Fibroblast of lung (primary cell): Measurements from ENCODE around the gene TXLNB. TPM values are rescaled to one million over a fixed set of nuclear protein-coding genes. Genes with fewer than 3 reads are reported as not detected.

ENCODE experiments used
- DNase-seq, 2 donors: peaks; one replicate each; pipeline versions ENCODE4 v3.0.0 to v3.0.0-alpha.2; 2010; ENCODE audit warnings: low read depth in 2 of 2
- H2AFZ ChIP-seq: 2 replicates; pipeline ENCODE4 v1.5.1; 2012; ENCODE audit warnings: low read length, control low read depth, inconsistent platforms
- H3K27ac ChIP-seq: 2 replicates; pipeline ENCODE4 v1.5.1; 2011; ENCODE audit warnings: low read length, control low read depth; ENCODE audit not compliant: insufficient read depth
- H3K27me3 ChIP-seq: 2 replicates; pipeline ENCODE4 v1.5.1; 2011; ENCODE audit warnings: mild to moderate bottlenecking, low read length; ENCODE audit not compliant: control insufficient read depth, insufficient read depth
- H3K36me3 ChIP-seq: 2 replicates; pipeline ENCODE4 v1.5.1; 2011; ENCODE audit warnings: low read length; ENCODE audit not compliant: control insufficient read depth, insufficient read depth
- H3K4me1 ChIP-seq: 2 replicates; pipeline ENCODE4 v1.5.1; 2011; ENCODE audit warnings: low read length; ENCODE audit not compliant: control insufficient read depth, insufficient read depth; ENCODE audit errors: extremely low read depth
- H3K4me2 ChIP-seq: 2 replicates; pipeline ENCODE4 v1.5.1; 2011; ENCODE audit warnings: low read length, control low read depth; ENCODE audit not compliant: insufficient read depth; ENCODE audit errors: extremely low read depth
- H3K4me3 ChIP-seq, 4 experiments: fragments of 200-600 bp in 1 of 4; sonication (generic) in 1 of 4; replicated peaks in 1 of 4; 2 replicates each; pipeline ENCODE4 v1.5.1; 2011 to 2016; ENCODE audit warnings: low read length in 4 of 4, low read depth in 3 of 4, mild to moderate bottlenecking in 3 of 4, control low read depth in 2 of 4, inconsistent platforms in 1 of 4, mixed read lengths in 1 of 4; ENCODE audit not compliant: insufficient read depth in 1 of 4; ENCODE audit errors: control extremely low read depth in 1 of 4
- H3K79me2 ChIP-seq: 2 replicates; pipeline ENCODE4 v1.5.1; 2012; ENCODE audit warnings: mild to moderate bottlenecking, low read length, inconsistent platforms; ENCODE audit not compliant: control insufficient read depth, insufficient read depth
- H3K9ac ChIP-seq: 2 replicates; pipeline ENCODE4 v1.5.1; 2011; ENCODE audit warnings: mild to moderate bottlenecking, low read length, control low read depth; ENCODE audit not compliant: insufficient read depth
- H3K9me3 ChIP-seq: 2 replicates; pipeline ENCODE4 v1.5.1; 2012; ENCODE audit warnings: low read depth, low read length; ENCODE audit not compliant: control insufficient read depth, insufficient read depth
- H4K20me1 ChIP-seq: 2 replicates; pipeline ENCODE4 v1.5.1; 2011; ENCODE audit warnings: low read length; ENCODE audit not compliant: control insufficient read depth, insufficient read depth; ENCODE audit errors: extremely low read depth
- EZH2 ChIP-seq: IDR thresholded peaks from 2 replicates; pipeline ENCODE4 v1.5.1; 2012; ENCODE audit warnings: low read length, control low read depth, mild to moderate bottlenecking; ENCODE audit errors: missing control alignments
- polyA minus RNA-seq: library from RNA; depleted of rRNA, polyadenylated mRNA; stranded (reverse); fragments of >200 nt; gene quantifications from 2 replicates; pipeline ENCODE4 v1.2.3, GENCODE V29; 2011; ENCODE audit warnings: low replicate concordance
- polyA plus RNA-seq, 2 donors: library from polyadenylated mRNA; depleted of rRNA in 1 of 2; stranded (reverse) in 1 of 2; unstranded in 1 of 2; fragments of >200 nt; gene quantifications; 2 replicates each; pipeline ENCODE4 v1.2.1, GENCODE V29; 2011 to 2012; ENCODE audit warnings: missing spikeins in 1 of 2
- total RNA-seq: library from RNA; depleted of rRNA; stranded (reverse); fragments of >200 nt; gene quantifications from 2 replicates; pipeline ENCODE4 v1.2.1, GENCODE V29; 2014
- TF ChIP-seq, protein P1 (sequence below), 2 donors: IDR thresholded peaks in 1 of 2; conservative IDR thresholded peaks in 1 of 2; 1 replicate in 1 of 2; 2 replicates in 1 of 2; pipeline ENCODE4 v1.5.1; 2011 to 2012; ENCODE audit warnings: low read length in 2 of 2, control low read depth in 1 of 2, inconsistent platforms in 1 of 2, low read depth in 1 of 2, mild to moderate bottlenecking in 1 of 2

TXLNB gene
- total RNA-seq (1.2 and 1.5 TPM in 2 replicates), polyA plus RNA-seq (0.15 and 0.36 TPM in 2 replicates), polyA minus RNA-seq (0.33 and 0.55 TPM in 2 replicates)
- polyA plus RNA-seq (2012) = 0.12 and 0.36 TPM in 2 replicates

GRCh38 chr6:139291813-139292619 is at the start of gene TXLNB:
TXLNB (minus strand) TSS chr6:139291998; CDS start chr6:139288899, 3,099 bp downstream.
- H3K36me3 ChIP-seq = no peaks in the 10 kb centered on the region
- H3K9ac ChIP-seq = no peak within 1 kb of the TSS
- peak within 1 kb of the TSS; percentile 43 for H2AFZ ChIP-seq
- H3K9me3 ChIP-seq = no peaks in the 10 kb centered on the region
- peaks cover 4% of the 10 kb centered on the region for H3K4me1 ChIP-seq
- peak within 1 kb of the TSS in 3 of 4 experiments; percentile 11 to 44 (median 37) for H3K4me3 ChIP-seq
- no peak for TF ChIP-seq EZH2
- TF ChIP-seq, protein P1, sequence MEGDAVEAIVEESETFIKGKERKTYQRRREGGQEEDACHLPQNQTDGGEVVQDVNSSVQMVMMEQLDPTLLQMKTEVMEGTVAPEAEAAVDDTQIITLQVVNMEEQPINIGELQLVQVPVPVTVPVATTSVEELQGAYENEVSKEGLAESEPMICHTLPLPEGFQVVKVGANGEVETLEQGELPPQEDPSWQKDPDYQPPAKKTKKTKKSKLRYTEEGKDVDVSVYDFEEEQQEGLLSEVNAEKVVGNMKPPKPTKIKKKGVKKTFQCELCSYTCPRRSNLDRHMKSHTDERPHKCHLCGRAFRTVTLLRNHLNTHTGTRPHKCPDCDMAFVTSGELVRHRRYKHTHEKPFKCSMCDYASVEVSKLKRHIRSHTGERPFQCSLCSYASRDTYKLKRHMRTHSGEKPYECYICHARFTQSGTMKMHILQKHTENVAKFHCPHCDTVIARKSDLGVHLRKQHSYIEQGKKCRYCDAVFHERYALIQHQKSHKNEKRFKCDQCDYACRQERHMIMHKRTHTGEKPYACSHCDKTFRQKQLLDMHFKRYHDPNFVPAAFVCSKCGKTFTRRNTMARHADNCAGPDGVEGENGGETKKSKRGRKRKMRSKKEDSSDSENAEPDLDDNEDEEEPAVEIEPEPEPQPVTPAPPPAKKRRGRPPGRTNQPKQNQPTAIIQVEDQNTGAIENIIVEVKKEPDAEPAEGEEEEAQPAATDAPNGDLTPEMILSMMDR (conservative IDR thresholded peaks at IDR 0.05 in 1 of 2, IDR thresholded peaks at IDR 0.05 in 1 of 2; ENCODE audit: low read depth in 1 of 2, low read length in 2 of 2) = peak in 1 of 2 donors; percentile 2
- peak within 1 kb of the TSS; percentile 72 for H3K4me2 ChIP-seq
- H3K27me3 ChIP-seq = no peaks in the 10 kb centered on the region
- no peaks in the 10 kb centered on the region for H3K79me2 ChIP-seq
- H3K27ac ChIP-seq = peak within 1 kb of the TSS; percentile 48
- DNase-seq = peak; percentile 88 to 98
- H4K20me1 ChIP-seq = no peaks in the 10 kb centered on the region

- Histone ChIP-seq H3K4me2 (no peak overlapping the region), H4K20me1 (no peaks in the 10 kb centered on the region)
Observed at GRCh38 chr6:139341060-139341459, 49.3 kb upstream of the TXLNB start.

GRCh38 chr6:139338795-139339194 is 47.0 kb upstream of the TXLNB start:
- no peaks in the 10 kb centered on the region for H3K36me3 ChIP-seq
- no peaks in the 10 kb centered on the region for H4K20me1 ChIP-seq
- no peak for TF ChIP-seq EZH2
- TF ChIP-seq, protein P1 (conservative IDR thresholded peaks at IDR 0.05 in 1 of 2, IDR thresholded peaks at IDR 0.05 in 1 of 2; ENCODE audit: low read depth in 1 of 2, low read length in 2 of 2) = no peak
- H3K27ac ChIP-seq = no peak overlapping the region
- no peaks in the 10 kb centered on the region for H3K27me3 ChIP-seq
- H3K4me2 ChIP-seq = no peak overlapping the region
- H3K9ac ChIP-seq = no peak overlapping the region
- no peak overlapping the region for H2AFZ ChIP-seq
- no peaks in the 10 kb centered on the region for H3K79me2 ChIP-seq
- DNase-seq = peak in 1 of 2 donors; percentile 87
- H3K9me3 ChIP-seq = no peaks in the 10 kb centered on the region
- peaks cover 2% of the 10 kb centered on the region for H3K4me1 ChIP-seq
- H3K4me3 ChIP-seq = no peak overlapping the region

More at GRCh38 chr6:139341060-139341459, 49.3 kb upstream of the TXLNB start:
- Histone ChIP-seq H3K4me1 (no peaks in the 10 kb centered on the region), H3K9me3 (no peaks in the 10 kb centered on the region), H3K36me3 (no peaks in the 10 kb centered on the region), H3K27ac (no peak overlapping the region), H2AFZ (no peak overlapping the region), H3K4me3 (no peak overlapping the region), H3K9ac (no peak overlapping the region), H3K27me3 (no peaks in the 10 kb centered on the region), H3K79me2 (no peaks in the 10 kb centered on the region)
- no peak for TF ChIP-seq EZH2
- TF ChIP-seq, protein P1 (conservative IDR thresholded peaks at IDR 0.05 in 1 of 2, IDR thresholded peaks at IDR 0.05 in 1 of 2; ENCODE audit: low read depth in 1 of 2, low read length in 2 of 2) = no peak
- DNase-seq = no peak
